Choroid plexus epithelial cell (primary cell): Measurements from ENCODE around the gene SLC15A5.

Source experiments
- DNase-seq: peaks from one replicate; pipeline ENCODE4 v3.0.0-alpha.2; 2010; ENCODE audit warnings: low read depth
- H3K4me3 ChIP-seq: 2 replicates; pipeline ENCODE4 v1.5.1; 2011; ENCODE audit warnings: low read depth, mild to moderate bottlenecking, control low read depth, low read length, moderate library complexity
- TF ChIP-seq, protein P1 (sequence below): conservative IDR thresholded peaks from 2 replicates; pipeline ENCODE4 v1.5.1; 2011; ENCODE audit warnings: low read depth, mild to moderate bottlenecking, control low read depth, inconsistent platforms, low read length, moderate library complexity

Gene SLC15A5

GRCh38 chr12:16243487-16244412 lies 33.7 kb downstream of the SLC15A5 start:
- TF ChIP-seq, protein P1, sequence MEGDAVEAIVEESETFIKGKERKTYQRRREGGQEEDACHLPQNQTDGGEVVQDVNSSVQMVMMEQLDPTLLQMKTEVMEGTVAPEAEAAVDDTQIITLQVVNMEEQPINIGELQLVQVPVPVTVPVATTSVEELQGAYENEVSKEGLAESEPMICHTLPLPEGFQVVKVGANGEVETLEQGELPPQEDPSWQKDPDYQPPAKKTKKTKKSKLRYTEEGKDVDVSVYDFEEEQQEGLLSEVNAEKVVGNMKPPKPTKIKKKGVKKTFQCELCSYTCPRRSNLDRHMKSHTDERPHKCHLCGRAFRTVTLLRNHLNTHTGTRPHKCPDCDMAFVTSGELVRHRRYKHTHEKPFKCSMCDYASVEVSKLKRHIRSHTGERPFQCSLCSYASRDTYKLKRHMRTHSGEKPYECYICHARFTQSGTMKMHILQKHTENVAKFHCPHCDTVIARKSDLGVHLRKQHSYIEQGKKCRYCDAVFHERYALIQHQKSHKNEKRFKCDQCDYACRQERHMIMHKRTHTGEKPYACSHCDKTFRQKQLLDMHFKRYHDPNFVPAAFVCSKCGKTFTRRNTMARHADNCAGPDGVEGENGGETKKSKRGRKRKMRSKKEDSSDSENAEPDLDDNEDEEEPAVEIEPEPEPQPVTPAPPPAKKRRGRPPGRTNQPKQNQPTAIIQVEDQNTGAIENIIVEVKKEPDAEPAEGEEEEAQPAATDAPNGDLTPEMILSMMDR, result no peak
- no peak for DNase-seq

DNA sequence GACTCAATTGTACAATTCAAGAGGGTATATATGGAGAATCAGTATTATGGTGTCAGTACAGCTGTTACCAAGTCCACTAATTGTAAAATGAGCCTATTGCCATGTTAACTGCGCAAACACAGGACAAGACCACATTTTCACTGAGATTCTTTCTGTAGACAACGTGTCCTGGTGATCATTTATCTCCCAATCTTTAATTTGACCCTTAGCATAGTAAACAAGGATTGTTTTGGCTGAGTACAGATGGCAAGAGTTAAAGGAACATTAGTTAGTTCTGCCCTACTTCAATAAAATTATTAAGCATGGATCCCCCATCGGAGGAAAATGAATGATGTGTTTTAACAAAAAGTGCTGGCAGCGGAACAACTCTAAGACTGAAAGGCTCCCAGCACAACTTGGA lies 36.1 kb downstream of the SLC15A5 start:
- no peak overlapping the region for H3K4me3 ChIP-seq
- DNase-seq, result no peak
- TF ChIP-seq, protein P1, result no peak

More at GRCh38 chr12:16243487-16244412, 33.7 kb downstream of the SLC15A5 start:
- H3K4me3 ChIP-seq, result no peak overlapping the region

DNA sequence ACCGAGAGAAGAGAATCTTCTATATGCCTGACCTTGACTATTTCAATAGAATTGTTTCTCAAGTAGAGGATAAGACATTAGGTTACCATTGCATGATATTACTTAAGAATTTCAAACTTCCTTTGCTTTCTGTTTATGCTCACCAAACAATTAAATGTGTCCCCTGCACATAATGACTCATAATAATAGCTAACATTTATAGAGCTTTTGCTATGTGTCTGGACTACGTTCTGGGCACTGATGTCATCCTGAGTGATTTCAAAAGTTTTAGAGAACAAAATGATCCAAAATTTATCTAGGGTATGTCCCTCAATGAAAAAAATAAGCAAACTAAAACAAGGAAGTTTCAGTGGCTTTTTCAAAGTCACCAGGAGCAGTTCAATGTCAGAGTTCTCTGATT lies 38.8 kb downstream of the SLC15A5 start:
- no peak for DNase-seq
- no peak overlapping the region for H3K4me3 ChIP-seq
- TF ChIP-seq, protein P1, result no peak

GRCh38 chr12:16229676-16230075 lies 47.8 kb downstream of the SLC15A5 start:
- no peak overlapping the region for H3K4me3 ChIP-seq
- DNase-seq, result peak; percentile 5
- TF ChIP-seq, protein P1, result no peak

GRCh38 chr12:16228067-16228466 lies 49.4 kb downstream of the SLC15A5 start:
- TF ChIP-seq, protein P1, result no peak
- no peak overlapping the region for H3K4me3 ChIP-seq
- peak; percentile 1 for DNase-seq

DNA sequence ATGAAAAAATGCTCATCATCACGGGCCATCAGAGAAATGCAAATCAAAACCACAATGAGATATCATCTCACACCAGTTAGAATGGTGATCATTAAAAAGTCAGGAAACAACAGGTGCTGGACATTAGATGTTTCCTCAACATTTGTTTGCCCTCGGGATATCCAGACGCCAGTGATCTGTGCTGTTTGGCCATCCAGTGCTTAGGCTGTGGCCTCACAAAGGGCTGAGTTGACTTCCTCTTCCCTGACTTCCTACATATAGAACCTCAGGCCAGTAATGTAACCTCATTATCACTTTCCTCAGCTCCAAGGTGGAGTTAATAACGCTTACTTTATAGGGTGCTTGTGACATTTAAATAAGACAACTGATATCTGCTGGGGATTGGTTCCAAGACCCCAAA lies 51.8 kb downstream of the SLC15A5 start:
- TF ChIP-seq, protein P1, result no peak
- DNase-seq, result no peak

GRCh38 chr12:16224196-16224595 lies 53.3 kb downstream of the SLC15A5 start:
- TF ChIP-seq, protein P1, result no peak
- H3K4me3 ChIP-seq, result no peak overlapping the region
- DNase-seq, result no peak

More for the DNA sequence above, 51.8 kb downstream of the SLC15A5 start:
- no peak overlapping the region for H3K4me3 ChIP-seq
